HG03575 (cell line): Measurements from ENCODE around the gene AUP1.

Experiments
- ATAC-seq: cut with Tn5 transposase; IDR thresholded peaks from one replicate; pipeline ENCODE4 v1.9.1; 2021; ENCODE audit not compliant: unreplicated experiment, insufficient number of reproducible peaks, low FRiP score; ENCODE audit errors: extremely low read depth

Gene AUP1

DNA sequence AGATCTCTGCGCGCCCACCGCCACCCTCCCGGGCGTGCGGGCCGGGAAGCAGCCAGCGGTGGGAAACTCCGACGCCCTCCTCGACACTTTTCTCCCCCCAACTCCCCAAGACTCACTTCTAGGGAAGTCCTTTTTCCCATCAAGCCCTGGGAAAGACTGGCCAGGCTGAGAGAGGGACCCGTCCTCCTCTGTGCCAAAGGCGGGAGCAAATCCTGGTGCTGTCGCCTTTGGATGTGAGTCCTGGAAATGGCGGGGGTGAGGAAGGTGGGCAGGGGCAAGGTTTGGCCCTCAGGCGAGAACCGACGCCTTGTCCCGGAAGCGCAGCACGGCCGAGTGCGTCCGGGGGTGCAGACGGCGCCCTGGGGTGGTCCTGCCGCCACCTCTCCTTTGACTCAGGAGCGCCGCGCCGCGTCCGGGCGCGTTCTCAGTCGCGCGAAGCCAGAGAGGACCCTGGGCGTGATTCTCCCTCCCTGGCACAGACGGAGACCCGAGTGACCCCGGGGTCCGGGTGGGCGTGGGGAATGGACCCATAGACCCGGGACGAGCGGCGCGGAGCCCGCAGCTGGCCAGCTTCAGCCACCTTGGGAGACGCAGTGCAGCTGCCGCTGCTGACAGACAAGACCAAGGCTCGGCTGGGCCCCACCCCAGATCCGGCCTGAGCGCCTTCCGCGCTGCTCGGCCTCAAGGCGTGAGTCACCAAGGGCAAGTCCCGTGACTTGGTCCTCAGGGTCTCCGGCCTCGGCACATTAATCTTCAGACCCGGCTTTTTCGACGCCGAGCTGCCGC lies 26.6 kb downstream of the AUP1 start:
- ATAC-seq, result no peak

DNA sequence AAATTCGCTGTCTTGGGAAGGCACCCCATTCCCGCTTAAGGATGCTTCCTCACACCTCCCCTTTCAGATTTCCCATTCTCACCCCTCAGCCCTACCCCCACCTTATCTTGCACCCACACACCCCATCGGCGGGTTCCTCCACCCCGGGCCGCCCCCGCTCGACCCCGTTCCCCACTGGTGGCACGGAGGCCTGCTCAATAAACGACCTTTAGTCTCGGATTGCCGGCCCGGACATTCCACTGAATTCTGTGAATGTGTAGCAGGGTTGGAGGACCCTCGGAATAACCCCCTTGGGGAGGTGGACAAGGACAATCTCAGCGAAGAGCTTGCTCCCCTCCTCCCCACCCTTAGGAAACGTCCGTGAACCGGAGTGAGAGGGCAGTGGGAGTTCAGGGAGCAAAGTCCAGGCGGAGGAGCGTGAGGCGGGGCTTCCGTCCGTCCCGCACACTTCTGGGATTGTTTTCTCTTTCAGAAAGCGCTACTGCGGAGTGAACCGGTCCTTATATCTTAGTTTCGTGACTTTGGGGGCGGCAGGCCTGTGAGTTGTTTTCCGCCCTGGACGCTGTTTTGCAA lies 27.3 kb downstream of the AUP1 start:
- ATAC-seq, result no peak

DNA sequence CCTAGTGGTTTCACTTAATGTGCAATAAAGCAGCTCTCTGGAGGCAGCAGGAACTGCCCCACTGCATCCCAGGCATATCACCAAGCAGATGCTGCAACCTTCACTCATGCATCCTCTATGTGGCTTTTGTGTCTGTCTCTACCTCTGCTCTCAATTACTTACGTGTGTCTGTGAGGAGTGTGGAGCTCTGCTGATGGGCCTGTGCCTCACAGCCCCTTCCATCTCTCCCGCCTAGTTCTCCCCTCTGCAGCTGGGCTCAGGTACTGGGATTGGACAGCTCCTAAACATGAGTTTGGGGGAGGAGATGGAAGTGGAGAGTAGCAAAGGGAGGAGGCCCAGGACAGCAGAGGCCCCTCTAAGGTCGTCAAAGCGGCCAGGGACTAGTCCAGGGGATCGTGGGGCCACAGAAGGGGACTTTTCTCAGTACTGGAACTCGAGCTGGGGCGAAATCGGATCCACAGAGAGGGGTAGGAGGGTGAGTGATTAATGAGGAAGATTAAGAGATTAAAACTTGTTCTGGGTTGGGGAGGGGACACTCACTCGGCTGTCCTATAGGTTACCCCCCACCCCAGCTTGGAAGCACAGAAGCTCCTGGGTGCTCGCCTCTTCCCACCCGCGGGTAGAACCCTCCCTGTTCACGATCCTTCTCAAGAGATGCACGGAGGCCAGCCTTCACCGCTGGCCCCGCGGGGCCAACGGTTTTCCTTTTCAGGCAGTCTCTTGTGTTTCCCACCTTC lies 28.0 kb downstream of the AUP1 start:
- no peak for ATAC-seq

DNA sequence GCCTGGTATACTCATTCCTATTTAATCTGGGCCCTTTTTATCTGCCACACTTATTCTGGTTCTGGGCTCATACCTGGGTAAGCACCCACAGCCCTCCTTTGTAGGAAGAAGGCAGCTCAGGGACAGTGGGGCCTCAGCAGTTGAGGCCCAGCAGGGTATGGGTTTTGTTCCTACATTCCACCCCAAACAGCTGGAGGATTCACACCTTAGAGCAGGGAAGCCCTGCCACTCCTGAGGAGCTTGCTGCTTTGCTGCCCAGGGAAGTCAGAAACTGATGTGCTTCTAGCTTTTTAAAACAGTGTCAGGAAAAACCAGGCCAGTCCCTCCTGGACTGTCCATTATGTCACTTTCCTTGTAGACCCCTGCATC lies 28.9 kb downstream of the AUP1 start:
- no peak for ATAC-seq

DNA sequence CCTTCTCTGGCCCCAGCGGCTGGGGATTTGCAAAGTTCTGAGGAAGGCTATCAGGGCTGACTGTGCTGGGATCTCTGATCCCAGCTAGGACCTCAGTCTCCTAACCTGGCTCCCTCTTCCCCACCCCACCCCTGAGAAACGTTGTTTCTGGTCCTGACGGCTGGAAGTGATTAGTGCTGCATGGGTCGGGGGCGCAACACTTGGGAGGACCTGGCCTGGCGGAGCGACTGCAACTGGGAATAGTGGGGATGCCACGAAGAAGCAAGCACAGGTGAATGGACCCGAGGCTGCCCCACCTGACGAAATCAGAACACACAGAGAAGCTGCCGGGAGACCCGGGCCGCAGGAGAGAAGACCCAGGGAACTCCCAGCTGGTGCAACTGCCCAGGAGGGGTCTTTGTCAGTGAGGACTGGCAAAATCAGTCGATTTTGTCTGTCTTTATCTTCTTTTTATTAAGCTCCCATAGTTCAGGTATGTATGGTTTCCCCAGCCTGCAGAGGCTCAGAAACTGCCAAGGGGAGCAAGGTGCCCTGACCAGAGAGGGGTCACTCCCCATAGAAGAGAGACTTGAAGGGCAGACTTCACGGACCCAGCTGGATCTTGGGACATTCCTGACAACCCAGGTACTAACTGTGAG lies 29.4 kb downstream of the AUP1 start:
- ATAC-seq, result no peak

DNA sequence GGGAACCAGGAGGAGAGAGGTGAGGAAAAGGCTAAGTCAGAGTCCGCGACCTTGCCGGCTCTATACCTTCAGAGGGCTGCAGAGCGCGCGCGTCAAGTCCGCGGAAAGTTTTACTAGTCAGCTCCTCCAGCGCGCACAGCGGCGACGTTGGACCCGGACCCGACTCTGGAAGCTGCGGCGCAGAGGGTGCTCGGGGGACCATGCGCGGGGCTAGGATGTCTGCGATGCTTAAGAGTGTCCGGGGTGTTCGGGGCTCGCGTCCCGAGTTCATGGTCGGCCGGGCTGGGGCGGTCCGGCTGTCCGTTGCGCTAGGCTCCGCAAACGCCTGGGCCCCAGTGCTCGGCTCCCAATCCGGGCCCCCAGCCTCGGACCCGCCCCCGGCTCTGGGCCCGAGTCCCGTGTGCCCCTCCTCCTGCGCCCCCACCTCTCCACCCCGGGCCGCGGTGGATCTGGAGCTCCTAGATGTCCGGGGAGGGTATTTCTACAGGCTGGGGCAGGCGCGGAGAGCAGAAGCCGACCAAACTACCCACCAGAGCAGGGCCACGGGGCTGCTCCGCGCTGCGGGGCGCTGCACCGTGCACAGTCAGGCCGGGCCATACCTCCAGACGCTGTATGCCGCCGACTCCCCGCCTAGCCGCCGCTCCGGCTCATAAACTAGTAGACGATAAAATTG lies 30.1 kb downstream of the AUP1 start, which contains the start of gene LBX2:
Gene LBX2 (minus strand): TSS at position 337 of the 673 bp plus-strand sequence. CDS start 66 bp downstream, at position 271.
- no peak for ATAC-seq

DNA sequence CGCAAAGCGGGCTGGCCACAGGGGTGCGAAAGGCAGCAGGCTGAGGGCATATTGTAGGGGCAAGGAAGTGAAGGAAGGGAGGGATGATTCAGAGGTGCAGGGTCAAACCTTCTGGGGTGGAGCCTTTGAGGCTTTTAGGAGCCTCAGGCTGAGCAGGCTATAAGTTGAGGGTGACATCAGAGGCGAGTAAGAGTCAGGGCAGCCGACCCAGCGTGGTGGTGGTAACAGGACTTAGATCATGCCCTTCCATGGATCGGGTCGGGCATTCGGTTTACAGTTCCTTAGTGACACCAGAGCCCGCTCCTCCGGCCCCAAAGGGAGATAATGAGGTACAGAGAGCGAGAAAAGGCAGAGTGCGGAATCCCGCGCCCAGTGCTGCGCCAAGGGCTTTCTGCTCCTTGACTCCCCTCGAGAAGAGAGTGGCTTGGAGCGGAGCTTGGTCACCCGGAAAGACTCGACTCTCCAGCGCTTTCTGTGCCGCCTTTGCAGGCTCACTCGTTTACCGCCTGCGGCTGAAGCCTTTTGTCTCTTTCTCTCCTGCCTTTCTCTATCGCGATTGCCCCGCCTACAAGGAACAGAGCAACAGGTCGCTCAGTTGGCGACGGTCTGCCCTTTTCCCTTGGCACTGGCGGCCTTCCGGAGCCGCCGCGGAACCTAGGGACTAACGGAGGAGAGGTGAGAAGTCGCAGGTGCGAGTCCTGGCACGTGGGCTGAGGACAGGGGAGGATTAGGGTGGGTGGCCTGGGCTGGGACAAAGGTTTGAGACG lies 30.8 kb downstream of the AUP1 start:
- no peak for ATAC-seq

DNA sequence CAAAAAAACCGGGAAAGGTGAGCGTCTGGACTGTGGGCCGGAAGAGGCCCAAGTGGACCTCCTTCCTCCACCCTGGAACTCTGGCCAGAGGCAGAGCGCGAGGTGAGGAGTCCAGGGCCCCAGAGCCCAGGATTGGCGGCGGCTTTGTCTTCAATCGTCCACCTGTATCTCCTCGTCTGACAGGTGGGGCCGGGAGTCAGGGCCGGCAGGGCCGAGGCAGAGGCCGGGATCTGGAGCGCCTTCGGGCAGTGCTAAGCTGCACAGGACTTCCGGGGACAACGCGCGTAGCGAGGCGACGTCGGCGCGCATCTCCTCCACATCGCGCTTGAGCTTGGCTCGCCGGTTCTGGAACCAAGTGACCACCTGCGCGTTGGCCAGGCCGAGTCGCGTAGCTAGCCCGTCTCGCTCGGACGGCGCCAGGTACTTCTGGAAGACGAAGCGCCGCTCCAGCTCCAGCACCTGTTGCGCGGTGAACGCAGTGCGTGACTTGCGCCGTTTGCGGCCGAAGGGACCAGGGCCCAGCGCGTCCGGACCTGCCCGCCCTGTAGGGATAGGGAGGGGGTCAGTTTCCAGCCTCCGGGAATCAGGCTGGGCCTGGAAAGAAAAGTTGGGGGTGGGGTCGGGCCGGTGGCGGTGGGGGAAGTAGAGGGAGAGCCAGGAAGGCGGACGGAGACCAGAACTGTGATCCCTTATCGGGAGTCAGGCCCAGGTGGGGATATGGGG lies 31.6 kb downstream of the AUP1 start:
- ATAC-seq, result no peak

DNA sequence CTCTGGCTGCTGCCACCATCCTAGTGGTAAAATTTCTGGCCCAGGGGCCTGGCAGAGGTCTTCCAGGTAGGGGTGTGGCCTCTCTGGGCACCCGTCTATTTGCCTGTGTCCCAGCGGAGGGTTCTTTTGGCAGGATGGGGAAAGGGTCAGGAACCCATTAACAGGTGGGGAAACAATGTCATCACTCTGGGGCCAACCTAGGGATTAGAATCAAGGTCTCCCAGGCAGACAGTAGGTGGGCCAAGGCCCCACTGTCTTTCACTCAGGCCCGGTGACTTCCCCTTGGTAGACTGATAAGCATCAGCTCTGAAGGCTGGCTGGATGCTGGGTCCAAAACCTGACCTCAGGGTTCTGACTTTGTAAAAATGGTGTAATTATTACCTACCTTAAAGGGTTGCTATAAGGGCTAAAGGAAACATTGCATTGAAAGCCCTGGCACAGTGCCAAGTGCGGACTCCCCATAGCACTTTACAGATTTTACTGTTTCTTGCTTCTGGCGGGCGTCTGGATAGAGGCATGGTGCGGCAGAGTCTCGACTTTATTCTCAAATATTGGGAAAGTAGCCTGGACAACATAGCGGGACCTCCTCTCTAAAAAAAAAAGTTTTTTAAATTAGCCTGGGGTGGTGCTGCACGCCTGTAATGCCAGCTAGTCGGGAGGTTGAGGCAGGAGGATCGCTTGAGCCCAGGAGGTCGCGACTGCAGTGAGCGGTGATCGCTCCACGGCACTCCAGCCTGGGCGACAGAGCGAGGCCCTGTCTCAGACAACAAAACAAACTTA lies 32.3 kb downstream of the AUP1 start:
- ATAC-seq, result no peak

DNA sequence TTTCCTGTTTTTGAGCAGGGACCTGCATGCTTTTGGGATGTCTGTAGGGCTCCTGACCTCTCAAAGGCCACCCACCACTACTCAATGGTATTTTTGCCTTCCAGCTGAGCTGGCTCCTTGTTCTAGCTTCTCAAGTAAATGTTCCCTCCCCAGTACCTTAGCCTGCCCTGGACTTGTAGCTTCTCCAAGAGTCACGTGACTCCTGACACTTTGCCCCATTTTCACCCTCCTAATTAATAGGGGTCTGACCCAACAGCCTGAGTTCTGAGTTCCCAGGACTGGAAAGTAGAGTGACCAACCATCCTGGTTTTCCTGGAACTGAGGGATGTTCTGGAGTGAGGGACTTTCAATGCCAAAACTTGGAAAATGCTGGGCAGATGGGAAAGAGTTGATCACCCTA lies 34.1 kb downstream of the AUP1 start:
- ATAC-seq, result no peak

DNA sequence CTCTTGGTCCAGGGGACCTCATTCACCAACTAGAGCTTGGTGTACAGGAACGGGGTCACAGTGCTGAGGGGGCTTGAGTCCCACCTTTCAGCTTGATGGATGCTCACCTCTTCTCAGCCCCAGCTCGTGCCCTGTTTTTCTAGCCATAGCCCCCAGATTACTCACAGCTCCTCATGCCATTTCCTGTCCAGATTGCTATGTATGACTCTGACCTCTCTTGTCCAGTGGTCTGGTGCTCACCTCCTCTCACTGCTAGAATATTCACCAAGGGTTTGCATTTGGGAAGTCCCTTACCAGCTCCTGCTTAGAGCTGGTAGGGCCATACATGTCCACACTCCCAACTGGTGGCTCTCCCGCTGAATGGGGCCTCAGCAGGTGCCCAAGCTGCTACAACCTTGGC lies 36.0 kb downstream of the AUP1 start:
- no peak for ATAC-seq

DNA sequence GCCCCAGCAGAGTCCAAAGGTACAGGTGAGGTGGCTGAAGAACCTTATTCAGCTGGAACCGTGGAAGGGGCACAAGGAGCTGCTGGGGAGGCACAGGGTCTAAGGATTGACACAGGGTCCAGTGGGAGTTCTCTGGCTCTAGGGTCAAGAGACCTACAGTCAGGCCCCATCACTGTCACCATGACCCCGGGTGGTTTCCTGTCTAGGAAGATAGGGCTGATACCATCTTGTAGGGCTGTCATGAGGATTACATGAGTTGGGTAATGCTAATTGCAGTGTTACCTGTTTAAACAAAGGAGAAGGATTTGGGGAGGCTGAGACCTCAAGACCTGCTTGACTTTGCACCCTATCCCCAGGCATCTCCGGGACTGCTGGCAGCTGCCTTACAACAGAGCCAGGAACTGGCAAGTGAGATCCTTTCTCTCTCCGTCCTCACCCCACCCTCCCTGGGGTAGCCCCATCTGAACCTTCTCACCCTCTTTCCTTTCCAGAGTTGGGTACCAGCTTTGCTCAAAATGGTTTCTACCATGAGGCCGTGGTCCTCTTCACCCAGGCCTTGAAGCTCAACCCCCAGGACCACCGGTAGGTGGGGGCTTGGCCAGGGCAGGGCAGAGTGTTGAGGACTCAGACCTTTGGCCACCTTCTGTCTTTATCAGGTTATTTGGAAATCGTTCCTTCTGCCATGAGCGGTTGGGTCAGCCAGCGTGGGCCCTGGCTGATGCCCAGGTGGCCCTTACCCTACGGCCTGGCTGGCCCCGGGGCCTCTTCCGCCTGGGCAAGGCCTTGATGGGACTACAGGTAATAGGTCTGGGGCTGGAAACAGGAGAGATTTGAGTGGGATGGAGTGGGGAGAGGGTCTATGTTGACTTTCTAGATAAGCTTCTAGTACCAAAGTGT lies 37.6 kb downstream of the AUP1 start:
- ATAC-seq, result no peak

DNA sequence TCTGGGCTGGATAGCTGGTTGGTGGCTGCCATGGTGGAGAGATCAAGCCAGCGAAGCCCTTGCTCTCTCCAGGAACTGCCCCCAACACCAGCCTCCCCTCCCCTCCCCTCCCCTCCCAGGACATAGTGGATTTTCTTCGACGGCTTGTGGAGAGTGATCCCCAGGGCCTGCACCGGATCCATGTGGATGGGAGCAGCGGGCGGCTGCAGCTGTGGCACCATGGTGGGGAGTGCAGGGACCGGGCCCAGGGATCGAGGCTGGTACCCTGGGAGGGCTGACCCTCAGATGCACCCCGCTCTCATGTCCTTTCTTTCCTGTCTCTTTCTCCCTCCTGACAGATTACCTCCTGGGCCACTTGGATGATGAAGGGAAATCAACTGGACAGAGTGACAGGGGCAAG lies 39.6 kb downstream of the AUP1 start:
- ATAC-seq, result no peak

DNA sequence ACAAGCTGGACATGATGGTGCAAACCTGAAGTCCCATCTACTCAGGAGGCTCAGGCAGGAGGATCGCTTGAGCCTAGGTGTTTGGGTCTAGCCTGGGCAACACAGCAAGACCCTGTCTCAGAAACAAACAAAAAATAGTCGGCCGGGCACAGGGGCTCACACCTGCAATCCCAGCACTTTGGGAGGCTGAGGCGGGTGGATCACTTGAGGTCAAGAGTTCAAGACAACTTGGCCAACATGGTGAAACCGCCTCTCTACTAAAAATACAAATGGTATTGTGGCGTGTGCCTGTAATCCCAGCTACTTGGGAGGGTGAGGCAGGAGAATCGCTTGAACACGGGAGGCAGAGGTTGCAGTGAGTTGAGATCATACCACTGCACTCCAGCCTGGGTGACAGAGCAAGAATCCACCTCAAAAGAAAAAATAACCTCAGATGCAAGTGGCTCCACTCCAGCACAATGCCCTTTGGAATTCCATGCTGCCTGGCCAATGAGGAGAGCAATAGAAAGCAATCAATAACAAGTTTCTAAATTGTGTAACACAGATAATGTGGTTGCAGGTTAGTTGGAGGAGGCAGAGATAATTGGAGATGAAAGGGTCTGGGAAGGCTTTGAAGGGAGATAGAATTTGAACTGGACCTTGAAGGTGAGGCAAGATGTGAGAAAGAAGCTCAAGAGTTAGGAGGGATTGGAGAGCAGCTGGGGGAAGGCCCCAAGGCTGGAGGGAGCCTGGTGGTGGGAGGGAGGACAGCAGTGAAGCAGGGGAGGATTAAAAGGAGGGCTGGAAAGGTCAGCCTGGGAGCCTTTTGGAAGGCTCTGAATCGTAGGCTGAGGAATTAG lies 40.6 kb downstream of the AUP1 start:
- no peak for ATAC-seq

DNA sequence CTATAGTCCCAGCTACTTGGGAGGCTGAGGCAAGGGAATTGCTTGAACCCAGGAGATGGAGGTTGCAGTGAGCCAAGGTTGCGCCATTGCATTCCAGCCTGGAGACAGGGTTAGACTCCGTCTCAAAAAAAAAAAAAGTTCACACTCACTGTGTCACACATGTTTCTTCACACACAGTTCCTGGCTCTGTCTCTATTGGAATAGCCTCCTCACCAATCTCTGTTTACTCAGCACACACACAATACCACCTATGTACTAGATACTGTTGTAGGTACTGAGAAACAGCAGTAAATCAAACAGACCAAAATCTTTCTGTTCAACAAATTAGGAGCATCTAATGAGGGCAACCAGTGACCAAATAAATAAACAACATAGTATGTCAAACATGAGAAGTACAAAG lies 43.4 kb downstream of the AUP1 start:
- no peak for ATAC-seq
